ENCODE measurements around the gene FADD. TPM values are rescaled to one million over a fixed set of nuclear protein-coding genes. Genes with fewer than 3 reads are reported as not detected.

The FADD gene
- total and polyA plus RNA-seq, 2 donors (not counting 3 experiments of a cell fraction or from before 2014, with no cell fraction given), result 35.4 to 45.1 TPM

- CTCF ChIA-PET, result interaction anchor here (1.6 to 2.7 kb wide), 2 partner anchors 269 to 273 kb away, joined by 8 to 12 read pairs; no protein-coding TSS in a partner anchor
- no peak overlapping the region for H3K4me3 ChIP-seq (replicated peaks in 1 of 3; ENCODE audit: insufficient read depth in 1 of 3, low read depth in 1 of 3, low read length in 3 of 3)
- H3K9me1 ChIP-seq (replicated peaks; ENCODE audit: control insufficient read depth, extremely low read depth, insufficient read depth, low read length), result no peaks in the 10 kb centered on the region
- H4K20me1 ChIP-seq (replicated peaks; ENCODE audit: control insufficient read depth, extremely low read depth, insufficient read depth, low read length), result no peaks in the 10 kb centered on the region
- DNase-seq (ENCODE audit: low read depth, low spot score), result no peak
- intact Hi-C loops (cut with micrococcal nuclease), result no loop called here
- no peaks in the 10 kb centered on the region for H3K9me3 ChIP-seq (replicated peaks; ENCODE audit: control insufficient read depth, insufficient read depth, low read length)
- no TSS peak for BruUV-seq (replicated peaks)
- no peak for FAIRE-seq
- H3K27ac ChIP-seq (ENCODE audit: insufficient read depth, low read depth, low read length), result no peak overlapping the region
- H3K4me2 ChIP-seq (ENCODE audit: insufficient read depth, low read length), result no peak overlapping the region
- H3K4me1 ChIP-seq (ENCODE audit: control insufficient read depth, extremely low read depth, insufficient read depth, low read length), result no peaks in the 10 kb centered on the region
- no peaks in the 10 kb centered on the region for H3K27me3 ChIP-seq (ENCODE audit: control insufficient read depth in 2 of 2, insufficient read depth in 2 of 2, low read length in 2 of 2)
- no peaks in the 10 kb centered on the region for H3K79me2 ChIP-seq (ENCODE audit: control insufficient read depth, insufficient read depth, low read length)
- dilution Hi-C loops (cut with MboI; ENCODE audit: extremely low pct_ligation_motif_present, low sequenced_read_pairs), result loop anchor here (25.0 kb wide), 1 partner anchor 275 kb away; no protein-coding TSS in a partner anchor
- H3K36me3 ChIP-seq (ENCODE audit: control insufficient read depth in 2 of 2, extremely low read depth in 1 of 2, insufficient read depth in 2 of 2, low read length in 2 of 2), result no peaks in the 10 kb centered on the region
- H2AFZ ChIP-seq (ENCODE audit: low read depth, low read length), result no peak overlapping the region
- POLR2A ChIA-PET, result no interaction called here
- TF ChIP-seq POLR2AphosphoS5 (IDR thresholded peaks at IDR 0.05; ENCODE audit: insufficient read depth, low read depth, low read length) (no peak), MAX (IDR thresholded peaks at IDR 0.05; ENCODE audit: insufficient read depth, insufficient read length) (no peak), EZH2 (IDR thresholded peaks at IDR 0.05; ENCODE audit: borderline replicate concordance, low read depth, low read length, severe bottlenecking) (no peak), JUN (IDR thresholded peaks at IDR 0.05; ENCODE audit: borderline replicate concordance, insufficient read depth, insufficient read length, low read depth) (no peak), FOS (IDR thresholded peaks at IDR 0.05; ENCODE audit: borderline replicate concordance, insufficient read depth, low read length) (no peak), CTCF (IDR thresholded peaks at IDR 0.05; ENCODE audit: extremely low read depth in 1 of 2, insufficient read depth in 1 of 2, low read depth in 1 of 2, low read length in 2 of 2) (no peak), POLR2A (IDR thresholded peaks at IDR 0.05; ENCODE audit: low read depth, low read length) (no peak), GATA2 (IDR thresholded peaks at IDR 0.05; ENCODE audit: insufficient read depth, insufficient read length, low read depth, low read length) (no peak), MYC (IDR thresholded peaks at IDR 0.05; ENCODE audit: low read depth, low read length) (no peak)
- no peak overlapping the region for H3K9ac ChIP-seq (replicated peaks; ENCODE audit: extremely low read depth, insufficient read depth, low read length)
These were observed 15.3 kb upstream of the FADD start for GRCh38 chr11:70187771-70188170.

Data from endothelial cell of umbilical vein (primary cell).